ENCODE results near the gene ZNF485. TPM values are rescaled to one million over a fixed set of nuclear protein-coding genes. Genes with fewer than 3 reads are reported as not detected.
"Not testable (repeated sequence)": the region's sequence is repeated elsewhere in the genome, so short reads cannot be mapped to it uniquely, and the experiment has no call there.

The ZNF485 gene
- total RNA-seq, 2 experiments from 2014 or later: 7.4 to 9.6 TPM

- H3K36me3 Mint-ChIP-seq, H3K4me1 Mint-ChIP-seq, DNase-seq, H3K4me3 Mint-ChIP-seq, H3K27me3 Mint-ChIP-seq, H3K27ac Mint-ChIP-seq: not testable (repeated sequence)
- H3K9me3 Mint-ChIP-seq: peaks cover 37% of the 10 kb centered on the region
Observed at GRCh38 chr10:43635816-43636215, 29.6 kb downstream of the ZNF485 start.

GRCh38 chr10:43640603-43641002 is 34.4 kb downstream of the ZNF485 start:
- DNase-seq: no peak
- Mint-ChIP-seq H3K27ac (no peak overlapping the region), H3K4me3 (no peak overlapping the region), H3K4me1 (no peaks in the 10 kb centered on the region), H3K36me3 (peaks cover 43% of the 10 kb centered on the region), H3K27me3 (no peaks in the 10 kb centered on the region), H3K9me3 (peaks cover 35% of the 10 kb centered on the region)

GRCh38 chr10:43644252-43644651 is 38.0 kb downstream of the ZNF485 start:
- Mint-ChIP-seq H3K9me3 (peaks cover 34% of the 10 kb centered on the region), H3K4me3 (no peak overlapping the region), H3K27ac (no peak overlapping the region), H3K4me1 (peaks cover 11% of the 10 kb centered on the region), H3K36me3 (peaks cover 63% of the 10 kb centered on the region), H3K27me3 (peaks cover 4% of the 10 kb centered on the region)
- DNase-seq: no peak

GRCh38 chr10:43645866-43646265 is 39.6 kb downstream of the ZNF485 start:
- peaks cover 61% of the 10 kb centered on the region for H3K36me3 Mint-ChIP-seq
- no peak for DNase-seq
- peaks cover 30% of the 10 kb centered on the region for H3K9me3 Mint-ChIP-seq
- peaks cover 13% of the 10 kb centered on the region for H3K4me1 Mint-ChIP-seq
- H3K27me3 Mint-ChIP-seq: peaks cover 9% of the 10 kb centered on the region
- no peak overlapping the region for H3K27ac Mint-ChIP-seq
- no peak overlapping the region for H3K4me3 Mint-ChIP-seq

- peak overlapping the region; percentile 78 for H3K27ac Mint-ChIP-seq
- H3K9me3 Mint-ChIP-seq: peaks cover 30% of the 10 kb centered on the region
- peaks cover 9% of the 10 kb centered on the region for H3K27me3 Mint-ChIP-seq
- peaks cover 13% of the 10 kb centered on the region for H3K4me1 Mint-ChIP-seq
- no peak for DNase-seq
- peak overlapping the region; percentile 85 for H3K4me3 Mint-ChIP-seq
- peaks cover 54% of the 10 kb centered on the region for H3K36me3 Mint-ChIP-seq
Observed at GRCh38 chr10:43647576-43647975, 41.3 kb downstream of the ZNF485 start.

GRCh38 chr10:43648095-43648397 is 41.8 kb downstream of the ZNF485 start:
- H3K36me3 Mint-ChIP-seq: peaks cover 50% of the 10 kb centered on the region
- no peak for DNase-seq
- H3K4me3 Mint-ChIP-seq: peak overlapping the region; percentile 85

GRCh38 chr10:43648398-43649184 is 42.4 kb downstream of the ZNF485 start, which contains the start of gene ZNF32:
Gene ZNF32, minus strand, starts transcription at chr10:43648881. Its CDS starts 2,748 bp downstream, at chr10:43646133.
- H3K4me1 Mint-ChIP-seq: peaks cover 13% of the 10 kb centered on the region
- peak within 1 kb of the TSS; percentile 79 for H3K27ac Mint-ChIP-seq
- DNase-seq: peak; percentile 84
- H3K4me3 Mint-ChIP-seq: peak within 1 kb of the TSS; percentile 90
- peaks cover 14% of the 10 kb centered on the region for H3K27me3 Mint-ChIP-seq
- H3K36me3 Mint-ChIP-seq: peaks cover 45% of the 10 kb centered on the region
- H3K9me3 Mint-ChIP-seq: peaks cover 24% of the 10 kb centered on the region

More at GRCh38 chr10:43648095-43648397, 41.8 kb downstream of the ZNF485 start:
- Mint-ChIP-seq H3K27me3 (peaks cover 12% of the 10 kb centered on the region), H3K9me3 (peaks cover 29% of the 10 kb centered on the region), H3K27ac (peak overlapping the region; percentile 78), H3K4me1 (peaks cover 13% of the 10 kb centered on the region)

- H3K4me3 Mint-ChIP-seq: peak overlapping the region; percentile 90
- H3K27ac Mint-ChIP-seq: peak overlapping the region; percentile 79
- peaks cover 24% of the 10 kb centered on the region for H3K9me3 Mint-ChIP-seq
- no peak for DNase-seq
- H3K27me3 Mint-ChIP-seq: peaks cover 18% of the 10 kb centered on the region
- H3K36me3 Mint-ChIP-seq: peaks cover 39% of the 10 kb centered on the region
- H3K4me1 Mint-ChIP-seq: peaks cover 13% of the 10 kb centered on the region
Observed at GRCh38 chr10:43649185-43649523, 42.9 kb downstream of the ZNF485 start.

GRCh38 chr10:43653746-43654145 is 47.5 kb downstream of the ZNF485 start:
- Mint-ChIP-seq H3K36me3 (peaks cover 4% of the 10 kb centered on the region), H3K4me1 (peaks cover 7% of the 10 kb centered on the region), H3K4me3 (no peak overlapping the region), H3K27ac (no peak overlapping the region), H3K27me3 (peaks cover 25% of the 10 kb centered on the region), H3K9me3 (no peaks in the 10 kb centered on the region)
- DNase-seq: no peak

- Mint-ChIP-seq H3K36me3 (no peaks in the 10 kb centered on the region), H3K27me3 (peaks cover 20% of the 10 kb centered on the region), H3K27ac (no peak overlapping the region), H3K4me3 (no peak overlapping the region), H3K9me3 (no peaks in the 10 kb centered on the region), H3K4me1 (no peaks in the 10 kb centered on the region)
- no peak for DNase-seq
Observed at GRCh38 chr10:43655311-43655710, 49.1 kb downstream of the ZNF485 start.

- no peaks in the 10 kb centered on the region for H3K4me1 Mint-ChIP-seq
- peaks cover 4% of the 10 kb centered on the region for H3K9me3 Mint-ChIP-seq
- H3K4me3 Mint-ChIP-seq: no peak overlapping the region
- H3K27me3 Mint-ChIP-seq: peaks cover 13% of the 10 kb centered on the region
- H3K27ac Mint-ChIP-seq: no peak overlapping the region
- DNase-seq: no peak
- H3K36me3 Mint-ChIP-seq: no peaks in the 10 kb centered on the region
Observed at GRCh38 chr10:43658227-43658626, 52.0 kb downstream of the ZNF485 start.

- peaks cover 5% of the 10 kb centered on the region for H3K4me1 Mint-ChIP-seq
- no peak for DNase-seq
- H3K27me3 Mint-ChIP-seq: peaks cover 34% of the 10 kb centered on the region
Observed at GRCh38 chr10:43665054-43665453, 58.8 kb downstream of the ZNF485 start.

GRCh38 chr10:43666552-43666951 is 60.3 kb downstream of the ZNF485 start:
- Mint-ChIP-seq H3K4me1 (peaks cover 6% of the 10 kb centered on the region), H3K27me3 (peaks cover 46% of the 10 kb centered on the region), H3K9me3 (peaks cover 5% of the 10 kb centered on the region), H3K4me3 (no peak overlapping the region), H3K36me3 (no peaks in the 10 kb centered on the region), H3K27ac (no peak overlapping the region)
- no peak for DNase-seq

More at GRCh38 chr10:43665054-43665453, 58.8 kb downstream of the ZNF485 start:
- Mint-ChIP-seq H3K36me3 (no peaks in the 10 kb centered on the region), H3K4me3 (no peak overlapping the region), H3K9me3 (peaks cover 5% of the 10 kb centered on the region), H3K27ac (no peak overlapping the region)

- Mint-ChIP-seq H3K27me3 (peaks cover 49% of the 10 kb centered on the region), H3K4me3 (peak overlapping the region; percentile 52), H3K27ac (no peak overlapping the region), H3K4me1 (peaks cover 8% of the 10 kb centered on the region), H3K36me3 (no peaks in the 10 kb centered on the region), H3K9me3 (peaks cover 4% of the 10 kb centered on the region)
- peak; percentile 15 for DNase-seq
Observed at GRCh38 chr10:43667317-43667731, 61.1 kb downstream of the ZNF485 start.
